Thymus (tissue), 11 donors: Measurements from ENCODE around the gene IKBKG. TPM values are rescaled to one million over a fixed set of nuclear protein-coding genes. Genes with fewer than 3 reads are reported as not detected.
"Not testable (repeated sequence)": the region's sequence is repeated elsewhere in the genome, so short reads cannot be mapped to it uniquely, and the experiment has no call there.

Experiments
- DNase-seq, 9 donors: peaks; one replicate each; pipeline ENCODE4 v3.0.0-alpha.2; 2013; ENCODE audit warnings: low spot score in 9 of 9, low read depth in 6 of 9, missing footprints in 1 of 9
- H3K27ac ChIP-seq, 2 donors: one replicate each; pipeline ENCODE4 v1.5.1; 2013; ENCODE audit warnings: control low read depth in 1 of 2, low read depth in 1 of 2, low read length in 1 of 2, mild to moderate bottlenecking in 1 of 2, moderate library complexity in 1 of 2
- H3K27me3 ChIP-seq, 2 donors: one replicate each; pipeline ENCODE4 v1.5.1; 2013; ENCODE audit warnings: low read length in 1 of 2; ENCODE audit not compliant: control insufficient read depth in 2 of 2, insufficient read depth in 1 of 2
- H3K36me3 ChIP-seq, 2 donors: one replicate each; pipeline ENCODE4 v1.5.1; 2013; ENCODE audit warnings: low read length in 1 of 2, mild to moderate bottlenecking in 1 of 2, moderate library complexity in 1 of 2; ENCODE audit not compliant: control insufficient read depth in 2 of 2, insufficient read depth in 2 of 2
- H3K4me1 ChIP-seq, 2 donors: one replicate each; pipeline ENCODE4 v1.5.1; 2013; ENCODE audit warnings: low read length in 2 of 2; ENCODE audit not compliant: control insufficient read depth in 2 of 2, insufficient read depth in 2 of 2
- H3K4me3 ChIP-seq, 2 donors: one replicate each; pipeline ENCODE4 v1.5.1; 2013; ENCODE audit warnings: low read length in 2 of 2, control low read depth in 1 of 2, mild to moderate bottlenecking in 1 of 2
- H3K9me3 ChIP-seq, 2 donors: one replicate each; pipeline ENCODE4 v1.5.1; 2013; ENCODE audit warnings: low read length in 1 of 2, mild to moderate bottlenecking in 1 of 2; ENCODE audit not compliant: control insufficient read depth in 2 of 2, insufficient read depth in 1 of 2
- WGBS: extraction: QIAGEN DNeasy Blood & Tissue Kit; methylation state at CpG from one replicate; pipeline ENCODE4 v1.1.7; 2013; 5-methylcytosine and 5-hydroxymethylcytosine counted together
- polyA plus RNA-seq: library from polyadenylated mRNA; stranded (reverse); fragments of 200-250 nt; gene quantifications from one replicate; pipeline ENCODE4 v1.2.3, GENCODE V29; 2013
- total RNA-seq: library from RNA; stranded (reverse); fragments of 120-200 nt; gene quantifications from one replicate; pipeline ENCODE4 v1.2.4, GENCODE V29; 2013
- donor health status: healthy.

IKBKG gene
- total and polyA plus RNA-seq, 2 donors, result 17.7 to 38.3 TPM

DNA sequence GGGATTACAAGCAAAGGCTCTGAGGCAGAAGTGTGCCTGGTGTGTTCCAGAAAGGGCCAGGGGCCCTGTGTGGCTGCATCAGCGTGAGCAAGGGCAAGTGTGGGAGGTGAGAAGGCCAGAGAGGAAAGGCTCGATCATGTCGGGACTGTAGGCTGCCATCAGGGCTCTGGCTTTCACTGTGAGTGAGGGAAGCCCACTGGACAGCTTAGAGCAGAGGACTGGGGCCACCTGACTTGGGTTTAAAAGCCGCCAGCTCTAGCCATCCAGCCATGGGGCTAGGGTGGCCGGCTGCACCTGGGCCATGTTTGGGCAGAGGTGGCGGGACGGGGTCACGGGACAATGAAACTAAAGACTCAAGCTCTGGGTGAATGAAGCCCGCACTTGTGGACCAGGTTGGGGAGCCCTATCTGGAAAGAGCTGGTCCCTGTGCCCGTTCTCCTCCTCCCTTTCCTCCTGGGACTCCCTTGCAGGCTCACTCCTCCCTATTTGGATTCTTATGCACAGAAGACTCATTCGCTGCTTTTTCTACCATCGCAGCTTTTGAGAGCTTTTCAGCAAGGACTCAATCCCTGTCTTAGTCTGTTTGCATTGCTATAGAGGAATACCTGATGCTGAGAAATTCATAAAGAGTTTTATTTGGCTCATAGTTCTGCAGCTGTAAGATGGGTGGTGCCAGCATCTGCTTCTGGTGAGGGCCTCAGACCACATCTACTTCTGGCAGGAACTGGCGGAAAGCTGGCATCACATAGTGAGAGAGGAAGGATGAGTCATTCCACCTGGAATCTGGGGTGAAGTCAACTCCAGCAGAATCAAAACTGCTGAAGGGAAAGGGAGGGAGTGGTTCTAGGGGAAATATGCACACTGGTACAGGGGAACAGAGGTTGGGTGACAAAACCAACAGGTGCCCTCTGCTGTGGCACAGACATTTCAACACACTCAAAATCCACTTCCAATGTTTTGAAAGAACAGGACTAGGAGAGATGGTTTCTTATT lies 56.3 kb downstream of the IKBKG start:
- Histone ChIP-seq H3K27me3 (no peaks in the 10 kb centered on the region), H3K27ac (no peak overlapping the region), H3K36me3 (no peaks in the 10 kb centered on the region), H3K4me1 (peaks cover 0 to 4% of the 10 kb centered on the region in 2 donors), H3K4me3 (no peak overlapping the region), H3K9me3 (no peaks in the 10 kb centered on the region)
- no peak for DNase-seq
- 88% methylated on average over 13 of the region's 13 CpGs for WGBS

DNA sequence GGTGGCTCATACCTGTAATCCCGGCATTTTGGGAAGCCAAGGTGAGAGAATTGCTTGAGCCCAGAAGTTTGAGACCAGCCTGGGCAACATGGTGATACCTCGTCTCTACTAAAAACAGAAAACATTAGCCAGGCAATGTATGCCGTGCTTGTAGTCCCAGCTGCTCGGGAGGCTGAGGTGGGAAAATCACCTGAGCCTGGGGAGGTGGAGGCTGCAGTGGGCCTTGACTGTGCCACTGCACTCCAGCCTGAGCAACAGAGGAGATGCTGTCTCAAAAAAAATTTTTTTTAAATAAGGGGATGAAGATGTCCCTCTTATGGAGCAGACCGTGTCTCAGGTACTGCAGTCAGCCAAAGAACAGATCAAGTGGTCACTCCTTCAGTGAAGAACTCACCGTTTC lies 58.1 kb downstream of the IKBKG start:
- no peaks in the 10 kb centered on the region for H3K4me1 ChIP-seq
- DNase-seq, result no peak
- no peak overlapping the region for H3K4me3 ChIP-seq
- no peak overlapping the region for H3K27ac ChIP-seq
- no peaks in the 10 kb centered on the region for H3K36me3 ChIP-seq
- 97% methylated on average over 6 of the region's 6 CpGs for WGBS
- no peaks in the 10 kb centered on the region for H3K9me3 ChIP-seq
- H3K27me3 ChIP-seq, result no peaks in the 10 kb centered on the region

DNA sequence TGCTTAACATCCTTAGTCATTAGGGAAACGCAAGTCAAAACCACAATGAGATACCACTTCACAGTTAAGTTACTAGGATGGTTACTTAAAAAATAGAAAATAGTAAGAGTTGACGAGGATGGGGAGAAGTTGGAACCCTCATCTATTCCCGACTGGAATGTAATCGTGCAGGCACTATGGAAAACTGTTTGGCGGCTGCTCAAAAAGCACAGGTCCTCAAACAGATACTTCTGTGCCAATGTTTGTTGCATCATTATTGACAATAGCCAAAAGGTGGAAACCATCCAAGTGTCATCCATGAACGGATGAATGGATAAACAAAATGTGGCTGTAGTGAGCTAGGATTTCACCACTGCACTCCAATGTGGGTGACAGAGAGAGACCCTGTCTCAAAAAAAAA lies 60.0 kb downstream of the IKBKG start:
- no peak overlapping the region for H3K27ac ChIP-seq
- no peaks in the 10 kb centered on the region for H3K36me3 ChIP-seq
- no peaks in the 10 kb centered on the region for H3K27me3 ChIP-seq
- H3K4me1 ChIP-seq, result no peaks in the 10 kb centered on the region
- H3K4me3 ChIP-seq, result no peak overlapping the region
- 84% methylated on average over 6 of the region's 6 CpGs for WGBS
- H3K9me3 ChIP-seq, result no peaks in the 10 kb centered on the region
- DNase-seq, result no peak

DNA sequence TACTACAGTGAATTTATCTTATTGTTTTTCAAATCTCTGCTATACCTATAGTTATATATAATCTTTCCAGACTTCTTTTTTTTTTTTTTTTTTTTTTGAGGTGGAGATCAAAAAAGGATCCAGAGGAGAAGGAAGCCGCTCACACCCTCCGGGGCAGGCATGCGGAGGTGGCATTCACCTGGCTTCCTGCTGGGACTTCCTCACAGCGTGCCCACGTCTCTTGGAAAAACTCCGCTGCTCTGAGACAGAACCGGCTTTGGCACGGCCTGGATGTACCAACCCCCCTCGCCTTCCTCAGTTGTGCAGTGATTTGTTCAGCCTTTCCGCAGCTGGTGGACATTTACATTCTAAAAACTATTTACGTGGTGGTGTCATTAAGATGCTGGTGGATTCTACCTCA lies 60.6 kb downstream of the IKBKG start:
- not testable (repeated sequence) for H3K36me3 ChIP-seq, H3K27ac ChIP-seq, DNase-seq, H3K4me1 ChIP-seq, H3K27me3 ChIP-seq, H3K4me3 ChIP-seq, H3K9me3 ChIP-seq
- WGBS, result 98% methylated on average over 10 of the region's 11 CpGs

DNA sequence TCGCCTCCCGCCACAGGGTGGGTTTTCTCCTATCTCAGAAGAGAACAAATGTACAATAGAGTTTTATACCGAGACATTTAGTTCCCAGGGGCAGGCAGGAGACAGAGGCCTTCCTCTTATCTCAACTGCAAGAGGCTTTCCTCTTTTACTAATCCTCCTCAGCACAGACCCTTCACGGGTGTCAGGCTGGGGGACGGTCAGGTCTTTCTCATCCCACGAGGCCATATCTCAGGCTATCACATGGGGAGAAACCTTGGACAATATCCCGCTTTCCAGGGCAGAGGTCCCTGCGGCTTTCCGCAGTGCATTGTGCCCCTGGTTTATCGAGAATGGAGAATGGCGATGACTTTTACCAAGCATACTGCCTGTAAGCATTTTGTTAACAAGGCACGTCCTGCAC lies 61.4 kb downstream of the IKBKG start:
- H3K9me3 ChIP-seq, H3K4me3 ChIP-seq, H3K4me1 ChIP-seq, H3K36me3 ChIP-seq, H3K27me3 ChIP-seq, H3K27ac ChIP-seq, DNase-seq: not testable (repeated sequence)
- 94% methylated on average over 12 of the region's 12 CpGs for WGBS

DNA sequence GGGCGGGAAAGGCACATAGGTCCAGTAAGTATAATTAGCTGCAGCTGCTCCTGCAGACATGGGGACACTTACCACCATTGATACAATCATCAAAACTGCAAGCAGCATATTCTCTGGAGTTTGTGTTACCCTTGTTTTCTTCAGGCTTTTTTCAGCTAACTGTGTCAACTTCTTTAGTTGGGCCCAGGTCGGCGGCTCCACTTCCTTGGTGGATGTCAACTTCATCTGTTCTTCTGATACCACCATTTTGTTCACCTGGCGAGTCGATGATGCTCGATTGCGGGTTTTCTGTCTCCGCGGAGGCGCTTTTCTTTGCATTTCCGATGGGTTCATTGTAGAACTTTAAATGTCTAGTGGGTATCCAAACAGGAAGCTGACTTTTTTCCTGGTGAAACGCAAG lies 63.7 kb downstream of the IKBKG start:
- H3K27me3 ChIP-seq, DNase-seq, H3K4me1 ChIP-seq, H3K36me3 ChIP-seq, H3K27ac ChIP-seq, H3K4me3 ChIP-seq, H3K9me3 ChIP-seq: not testable (repeated sequence)
- WGBS, result 97% methylated on average over 12 of the region's 12 CpGs

DNA sequence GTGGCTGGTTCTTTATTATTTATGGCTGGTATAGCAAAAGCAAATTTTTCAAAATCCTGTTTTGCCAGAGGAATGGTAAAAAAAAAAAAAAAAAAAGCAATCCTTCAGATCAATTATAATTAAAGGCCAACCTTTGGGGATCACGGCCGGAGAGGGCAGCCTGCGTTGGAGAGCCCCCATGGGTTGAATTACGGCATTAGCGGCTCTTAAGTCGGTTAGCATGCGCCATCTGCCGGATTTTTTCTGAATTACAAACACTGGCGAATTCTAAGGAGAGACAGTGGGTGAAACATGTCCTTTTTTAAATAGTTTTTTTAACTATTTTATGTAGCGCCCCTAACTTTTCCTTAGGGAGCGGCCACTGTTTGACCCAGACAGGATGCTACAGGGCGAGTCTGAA lies 66.2 kb downstream of the IKBKG start:
- not testable (repeated sequence) for H3K27me3 ChIP-seq, H3K36me3 ChIP-seq, H3K9me3 ChIP-seq, H3K27ac ChIP-seq, H3K4me3 ChIP-seq, DNase-seq, H3K4me1 ChIP-seq
- 6% methylated on average over 5 of the region's 12 CpGs for WGBS

Other genes with a start within 250 kb of the IKBKG start
- gene FLNA, start 173.0 kb upstream of the IKBKG start, total RNA-seq, result 164 TPM
- 412 TPM for gene FLNA, start 173.0 kb upstream of the IKBKG start, polyA plus RNA-seq
- gene EMD, start 168.3 kb upstream of the IKBKG start, total RNA-seq, result 8.2 TPM
- gene EMD, start 168.3 kb upstream of the IKBKG start, polyA plus RNA-seq, result 110 TPM
- 5,085 TPM for gene RPL10, start 149.2 kb upstream of the IKBKG start, total RNA-seq
- 5,714 TPM for gene RPL10, start 149.2 kb upstream of the IKBKG start, polyA plus RNA-seq
- gene DNASE1L1, start 138.4 kb upstream of the IKBKG start, total RNA-seq, result 10.1 TPM
- 23.0 TPM for gene DNASE1L1, start 138.4 kb upstream of the IKBKG start, polyA plus RNA-seq
- gene TAFAZZIN, start 136.1 kb upstream of the IKBKG start, total RNA-seq, result 21.0 TPM
- 111 TPM for gene TAFAZZIN, start 136.1 kb upstream of the IKBKG start, polyA plus RNA-seq
- gene ATP6AP1, start 118.9 kb upstream of the IKBKG start, total RNA-seq, result 26.6 TPM
- gene ATP6AP1, start 118.9 kb upstream of the IKBKG start, polyA plus RNA-seq, result 53.7 TPM
- gene GDI1, start 110.5 kb upstream of the IKBKG start, total RNA-seq, result 39.2 TPM
- 144 TPM for gene GDI1, start 110.5 kb upstream of the IKBKG start, polyA plus RNA-seq
- gene FAM50A, start 103.5 kb upstream of the IKBKG start, total RNA-seq, result 29.8 TPM
- 112 TPM for gene FAM50A, start 103.5 kb upstream of the IKBKG start, polyA plus RNA-seq
- gene PLXNA3, start 89.3 kb upstream of the IKBKG start, total RNA-seq, result 2.2 TPM
- gene PLXNA3, start 89.3 kb upstream of the IKBKG start, polyA plus RNA-seq, result 14.3 TPM
- gene LAGE3, start 68.3 kb upstream of the IKBKG start, total RNA-seq, result 39.9 TPM
- 17.3 TPM for gene LAGE3, start 68.3 kb upstream of the IKBKG start, polyA plus RNA-seq
- gene UBL4A, start 61.0 kb upstream of the IKBKG start, total RNA-seq, result 29.9 TPM
- gene UBL4A, start 61.0 kb upstream of the IKBKG start, polyA plus RNA-seq, result 20.7 TPM
- 6.1 TPM for gene SLC10A3, start 57.0 kb upstream of the IKBKG start, total RNA-seq
- 21.6 TPM for gene SLC10A3, start 57.0 kb upstream of the IKBKG start, polyA plus RNA-seq
- gene FAM3A, start 31.4 kb upstream of the IKBKG start, total RNA-seq, result 18.4 TPM
- 73.4 TPM for gene FAM3A, start 31.4 kb upstream of the IKBKG start, polyA plus RNA-seq
- 13.9 TPM for gene G6PD, start 774 bp upstream of the IKBKG start, total RNA-seq
- gene G6PD, start 774 bp upstream of the IKBKG start, polyA plus RNA-seq, result 21.0 TPM
- gene CTAG1A, start 37.5 kb downstream of the IKBKG start, total RNA-seq, result not detected
- 0.07 TPM for gene CTAG1A, start 37.5 kb downstream of the IKBKG start, polyA plus RNA-seq
- gene CTAG1B, start 71.7 kb downstream of the IKBKG start, total RNA-seq, result not detected
- not detected for gene CTAG1B, start 71.7 kb downstream of the IKBKG start, polyA plus RNA-seq
- gene CTAG2, start 106.0 kb downstream of the IKBKG start, total RNA-seq, result not detected
- gene CTAG2, start 106.0 kb downstream of the IKBKG start, polyA plus RNA-seq, result 0.05 TPM
- gene GAB3, start 203.5 kb downstream of the IKBKG start, total RNA-seq, result 7.6 TPM
- gene GAB3, start 203.5 kb downstream of the IKBKG start, polyA plus RNA-seq, result 5.0 TPM
- 43.8 TPM for gene DKC1, start 215.2 kb downstream of the IKBKG start, total RNA-seq
- 34.0 TPM for gene DKC1, start 215.2 kb downstream of the IKBKG start, polyA plus RNA-seq